T-helper 1 cell (primary cell): Measurements from ENCODE around the gene GRIK4.

ENCODE experiments used
- DNase-seq, 5 donors: peaks; one replicate each; pipeline ENCODE4 v3.0.0-alpha.2; 2012 to 2020

GRIK4 gene

DNA sequence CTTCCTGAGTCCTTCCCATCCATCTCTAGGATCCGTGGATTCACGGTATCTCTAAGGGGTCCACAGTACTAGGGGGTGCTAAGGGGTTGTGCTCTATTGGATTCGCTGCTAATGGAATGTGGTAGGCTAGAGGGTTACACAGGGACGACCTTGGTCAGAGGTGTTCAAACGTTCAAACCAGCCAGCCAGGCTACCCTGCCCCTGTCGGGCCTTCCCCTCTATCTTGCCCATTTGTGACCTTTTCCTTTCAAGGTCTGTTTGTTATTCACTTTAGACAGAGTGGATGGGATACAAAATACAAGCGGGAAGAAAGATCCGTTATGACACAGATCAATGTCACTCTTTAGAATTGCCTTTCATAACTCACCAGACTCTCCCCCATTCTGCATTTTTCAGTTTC lies 306.5 kb downstream of the GRIK4 start:
- no peak for DNase-seq

- DNase-seq = no peak
Observed at GRCh38 chr11:120819003-120819402, 307.5 kb downstream of the GRIK4 start.

GRCh38 chr11:120819437-120820365 lies 308.2 kb downstream of the GRIK4 start:
- no peak for DNase-seq

GRCh38 chr11:120823159-120823558 lies 311.6 kb downstream of the GRIK4 start:
- no peak for DNase-seq

DNA sequence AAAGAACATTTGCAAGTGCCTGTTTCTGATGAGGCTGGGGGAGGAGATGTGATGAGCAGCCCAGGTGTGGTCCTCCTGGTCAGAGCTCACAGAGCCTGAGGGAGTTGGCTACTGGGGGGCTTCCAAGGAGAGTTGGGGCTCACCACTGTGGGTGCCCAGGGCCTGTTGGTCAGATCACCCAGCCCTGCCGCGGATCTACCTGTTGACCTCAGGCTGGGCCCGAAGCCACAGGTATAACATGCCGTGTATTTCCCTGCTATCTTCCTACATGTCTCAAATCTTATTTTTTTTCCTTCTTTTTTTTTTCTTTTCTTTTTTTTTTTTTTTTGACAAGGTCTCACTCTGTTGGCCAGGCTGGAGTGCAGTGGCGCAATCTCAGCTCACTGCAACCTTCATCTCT lies 312.7 kb downstream of the GRIK4 start:
- no peak for DNase-seq

DNA sequence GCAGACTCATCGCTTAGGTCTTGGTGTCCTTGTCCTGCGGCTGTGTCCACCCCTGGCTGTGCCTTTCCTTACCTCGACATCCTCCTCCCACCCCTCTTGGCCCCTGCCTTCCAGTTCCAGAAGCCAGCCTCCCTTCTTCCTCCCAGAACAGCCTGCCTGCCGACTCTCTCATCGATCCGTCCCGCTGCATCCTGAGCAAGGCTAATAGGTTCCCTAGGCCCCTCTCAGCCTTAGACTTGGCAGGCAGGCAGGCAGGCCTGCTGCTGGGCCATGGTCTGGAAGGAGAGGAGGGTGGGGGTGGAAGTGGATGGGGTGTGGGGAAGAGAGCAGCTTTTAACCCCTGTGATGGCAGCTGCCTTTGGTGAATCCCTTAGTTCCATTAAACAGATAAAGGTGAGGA lies 315.6 kb downstream of the GRIK4 start:
- no peak for DNase-seq

DNA sequence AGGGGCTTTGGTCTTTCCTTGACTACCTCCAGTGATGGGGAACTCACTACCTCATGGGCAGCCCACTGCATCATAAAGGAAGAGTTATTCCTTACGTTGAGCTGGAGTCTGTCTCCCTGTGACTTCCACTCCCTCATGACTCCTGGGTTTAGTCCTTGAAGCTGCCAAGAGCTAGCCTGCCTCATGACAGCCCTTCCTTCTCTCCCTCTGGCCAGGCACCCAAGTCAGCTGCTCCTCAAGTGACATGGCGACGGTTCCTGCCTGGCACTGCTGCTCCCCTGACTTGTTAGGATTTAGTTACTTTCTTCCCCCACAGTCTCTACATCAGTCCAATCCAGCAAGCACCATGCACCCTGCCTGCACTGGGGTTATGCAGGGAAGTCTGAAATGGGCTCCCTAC lies 316.3 kb downstream of the GRIK4 start:
- DNase-seq = no peak

- no peak for DNase-seq
Observed at GRCh38 chr11:120828847-120829246, 317.3 kb downstream of the GRIK4 start.

- no peak for DNase-seq
Observed at GRCh38 chr11:120830085-120830620, 318.6 kb downstream of the GRIK4 start.

DNA sequence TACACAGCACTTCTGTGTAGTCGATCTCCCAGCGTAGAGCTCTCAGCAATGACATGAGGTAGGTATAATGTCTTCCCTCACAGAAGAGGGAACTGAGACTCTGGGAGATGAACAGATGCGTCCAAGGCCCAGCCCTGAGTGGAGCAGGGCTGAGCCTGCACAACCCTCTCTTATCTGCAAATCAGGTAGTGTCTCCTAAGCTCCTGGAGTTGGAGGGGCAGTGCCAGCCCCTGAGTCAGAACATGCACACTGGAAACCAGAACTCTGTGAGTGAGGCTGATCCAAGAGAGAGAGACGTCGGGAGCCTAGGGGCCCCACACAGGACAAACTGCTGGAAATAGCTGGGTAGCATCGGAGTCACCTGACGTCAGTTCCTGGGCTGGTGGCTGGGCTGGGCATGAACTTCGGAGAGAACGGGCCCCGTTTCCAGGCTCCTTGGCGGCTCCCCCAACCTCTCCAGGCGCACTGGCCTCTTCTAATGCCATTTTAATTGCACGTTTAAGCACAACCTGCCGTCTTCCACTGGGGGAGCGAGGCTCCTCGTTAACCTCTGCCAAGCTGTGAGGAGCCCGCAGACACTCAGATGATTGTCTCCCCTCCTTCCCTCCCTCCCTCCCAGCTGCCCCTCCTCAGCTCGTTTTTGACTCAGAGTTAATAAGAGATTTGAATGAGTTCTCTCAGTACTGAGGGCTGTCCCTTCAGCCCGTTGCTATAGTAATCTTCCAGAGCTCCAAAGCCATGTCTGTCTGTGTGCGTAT lies 321.1 kb downstream of the GRIK4 start:
- no peak for DNase-seq

DNA sequence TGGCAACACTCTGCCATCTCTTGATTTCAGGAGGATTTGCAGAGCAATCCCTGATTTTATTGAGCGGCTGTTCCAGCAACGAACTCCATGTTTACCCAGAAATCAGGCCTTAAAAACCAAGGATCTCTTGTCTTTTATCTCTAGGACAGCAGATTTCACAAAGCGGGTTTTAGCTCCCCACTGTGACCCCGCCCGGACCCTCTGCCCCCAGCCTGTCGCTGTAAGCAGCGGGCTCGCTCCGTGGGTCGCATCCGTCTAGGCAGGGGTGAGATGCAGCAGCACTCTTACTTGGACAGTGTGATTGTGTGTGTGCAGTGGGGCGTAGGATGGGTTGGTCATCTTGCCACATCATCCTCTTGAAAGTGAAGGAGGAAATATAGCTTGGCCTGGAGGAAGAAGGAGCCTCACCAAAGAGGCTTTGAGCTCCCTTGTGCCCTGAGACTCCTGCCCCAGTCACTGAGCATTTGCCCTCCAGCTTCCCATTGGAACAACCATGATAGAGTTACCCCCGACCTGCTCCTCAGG lies 323.2 kb downstream of the GRIK4 start:
- DNase-seq = no peak

DNA sequence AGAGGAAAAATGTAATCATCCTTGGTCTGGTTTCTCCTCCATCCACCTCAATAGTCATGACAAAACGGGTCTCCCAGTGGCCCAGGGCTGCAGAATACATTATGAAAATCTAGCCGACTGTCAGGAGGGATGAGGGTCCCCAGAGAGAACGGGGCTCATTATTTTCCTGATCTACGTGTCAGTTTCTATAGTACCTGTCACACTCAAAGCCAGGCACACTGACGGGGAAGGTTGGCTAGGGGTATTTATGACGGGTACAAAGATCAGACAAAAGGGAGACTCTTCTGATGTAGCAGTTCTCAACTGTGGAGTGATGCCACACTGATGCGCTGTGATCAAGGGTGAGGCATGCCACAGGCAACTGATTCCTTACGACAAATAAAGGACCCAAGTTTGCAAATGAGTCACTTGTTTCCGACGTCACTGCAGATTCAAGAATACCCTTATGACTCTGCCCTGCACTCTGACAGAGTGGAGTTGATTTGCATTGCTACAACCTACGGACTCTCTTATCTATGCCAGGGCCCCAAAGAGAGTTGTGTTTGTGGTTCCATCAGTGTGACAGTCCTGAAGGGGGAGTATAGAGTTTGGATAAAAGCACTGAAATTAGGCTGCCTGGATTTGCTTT lies 324.2 kb downstream of the GRIK4 start:
- DNase-seq = peak in 1 of 5 donors; percentile 73

DNA sequence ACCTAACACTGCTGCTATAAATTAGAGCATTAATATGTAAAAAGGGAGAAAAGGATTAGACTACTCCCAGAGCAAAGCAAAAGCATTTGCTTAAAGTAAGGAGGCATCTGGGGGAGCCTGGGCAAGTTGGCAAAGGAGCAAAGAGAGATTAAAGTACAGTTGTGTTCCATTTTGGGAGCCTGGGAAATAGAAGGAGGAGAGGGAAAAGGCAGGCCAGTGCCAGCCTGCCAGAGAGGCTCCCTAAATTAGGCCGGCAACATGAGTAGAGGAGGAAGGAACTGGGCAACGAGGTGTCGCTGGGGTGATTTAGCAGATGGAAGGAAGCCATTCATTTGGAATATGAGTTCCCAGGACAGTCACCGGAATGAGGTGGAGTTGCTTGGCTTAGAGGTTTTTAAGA lies 326.1 kb downstream of the GRIK4 start:
- no peak for DNase-seq

DNA sequence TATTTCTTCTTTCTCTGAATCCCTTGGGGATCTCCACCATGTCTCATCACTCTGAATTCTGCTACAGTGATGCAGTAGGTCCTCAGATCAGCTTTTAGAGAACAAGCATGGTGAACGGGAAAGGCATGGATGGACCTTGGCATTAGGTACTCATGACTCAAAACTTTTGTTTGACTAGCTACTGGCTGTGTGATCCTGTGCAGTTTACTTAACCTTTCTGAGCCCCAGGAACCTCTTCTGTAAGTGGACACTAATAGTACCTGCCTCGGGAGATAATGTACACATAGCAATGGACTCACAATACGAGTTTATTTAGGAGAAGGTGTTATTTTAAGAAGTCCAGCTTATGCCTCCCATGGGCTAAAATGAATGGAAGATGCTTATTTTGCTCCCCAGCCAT lies 327.7 kb downstream of the GRIK4 start:
- no peak for DNase-seq

DNA sequence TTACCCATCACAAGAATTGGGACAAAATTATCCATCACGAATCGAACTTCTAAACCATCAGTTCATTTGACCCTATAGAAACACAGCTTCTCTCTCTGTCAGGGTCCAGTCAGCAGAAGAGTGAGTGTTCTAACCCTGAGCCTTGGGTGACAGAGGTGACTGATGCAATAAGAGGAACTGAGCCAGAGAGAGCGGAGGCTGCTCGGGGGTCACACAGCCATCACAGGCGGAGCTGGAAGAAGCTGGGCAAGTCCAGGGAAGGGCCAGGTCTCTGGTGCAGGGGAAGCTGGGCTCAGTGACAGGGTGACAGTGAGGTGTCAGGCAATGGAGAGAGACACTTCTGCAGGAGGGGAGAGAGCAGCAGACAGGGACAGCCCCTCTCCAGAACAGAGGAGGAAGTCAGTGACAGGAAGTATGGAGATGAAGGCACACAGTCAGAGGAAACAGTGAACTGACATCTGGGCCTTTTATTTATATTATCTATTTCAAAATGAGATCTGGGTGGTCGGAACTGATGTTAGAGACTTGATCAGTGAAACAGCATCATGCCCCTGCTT lies 328.4 kb downstream of the GRIK4 start:
- no peak for DNase-seq

DNA sequence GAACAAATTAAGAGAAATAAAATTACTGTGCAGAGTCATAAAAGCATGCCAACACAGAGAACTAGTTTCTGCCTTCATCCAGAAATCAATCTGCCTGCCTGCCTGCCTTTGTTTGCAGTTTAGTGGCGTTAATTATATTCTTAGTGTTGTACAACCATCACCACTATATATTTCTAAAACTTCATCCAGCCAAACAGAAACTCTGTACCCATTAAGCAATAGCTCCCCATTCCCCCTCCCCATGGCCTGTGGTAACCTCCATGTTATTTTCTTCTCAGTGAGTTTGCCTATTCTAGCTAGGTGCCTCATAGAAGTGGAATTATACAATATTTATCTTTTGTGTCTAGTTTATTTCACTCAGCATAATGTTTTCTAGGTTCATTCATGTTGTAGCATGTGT lies 329.1 kb downstream of the GRIK4 start:
- DNase-seq = no peak

DNA sequence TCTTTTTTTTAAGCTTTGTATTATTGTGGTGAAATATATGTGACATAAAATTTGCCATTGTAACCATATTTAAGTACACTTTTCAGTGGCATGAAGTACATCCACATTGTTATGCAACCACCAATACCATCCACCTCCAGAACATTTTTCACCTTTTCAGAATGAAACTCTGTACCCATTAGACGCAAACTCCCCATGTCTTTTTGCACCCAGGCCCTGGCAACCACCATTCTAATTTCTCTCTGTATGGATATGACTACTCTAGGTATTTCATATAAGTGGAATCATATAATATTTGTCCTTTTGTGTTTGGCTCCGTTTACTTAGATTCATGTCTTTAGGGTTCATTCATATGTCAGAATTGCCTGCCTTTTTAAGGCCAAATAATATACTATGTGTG lies 329.5 kb downstream of the GRIK4 start:
- DNase-seq = no peak

- DNase-seq = no peak
Observed at GRCh38 chr11:120842195-120842594, 330.6 kb downstream of the GRIK4 start.

- no peak for DNase-seq
Observed at GRCh38 chr11:120853435-120853834, 341.9 kb downstream of the GRIK4 start.

GRCh38 chr11:120854988-120855387 lies 343.4 kb downstream of the GRIK4 start:
- DNase-seq = no peak

DNA sequence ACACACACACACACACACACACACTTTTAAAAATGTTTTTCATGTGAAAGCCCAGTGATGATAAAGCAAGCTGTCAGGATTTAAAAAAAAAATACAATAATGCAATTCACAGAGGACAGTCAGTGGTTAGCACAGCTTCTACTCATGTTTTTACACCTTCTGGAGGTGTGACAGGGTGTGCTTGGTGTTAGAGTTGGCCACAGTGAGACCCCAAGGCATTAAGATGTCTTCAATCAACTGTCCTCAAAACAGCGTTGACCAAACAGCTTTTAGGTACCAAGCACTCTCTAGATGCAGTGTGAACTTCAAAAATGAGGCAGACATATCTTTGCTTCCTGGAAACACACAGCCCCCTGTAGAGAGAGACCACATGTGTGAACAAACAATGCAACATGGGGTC lies 346.0 kb downstream of the GRIK4 start:
- no peak for DNase-seq

DNA sequence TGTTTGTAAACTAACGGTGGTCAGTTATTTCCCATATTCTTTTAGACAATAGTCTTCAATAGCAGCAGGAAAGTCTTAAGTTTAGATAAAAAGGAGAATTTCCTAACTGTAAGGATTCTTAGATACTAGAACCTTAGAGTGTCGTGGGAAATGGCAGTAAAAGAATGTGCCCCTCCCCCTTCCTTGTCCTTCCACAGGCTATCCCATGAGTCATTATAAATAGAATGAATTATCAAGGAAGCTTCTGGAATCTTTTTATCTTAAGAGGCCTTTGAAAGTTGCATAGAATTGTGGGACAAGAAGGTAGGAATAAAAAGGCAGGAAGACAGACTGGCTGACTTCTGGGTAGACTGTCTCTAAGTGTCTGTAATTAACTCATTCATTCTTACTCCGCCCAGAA lies 347.2 kb downstream of the GRIK4 start:
- DNase-seq = no peak
